PC-3 (cell line): ENCODE measurements around the gene INA.
A peak's percentile ranks its signal among the peaks of the same experiment; 100 is the strongest.

Experiments
- CTCF ChIP-seq: fragments of 300-600 bp; sonication (generic); conservative IDR thresholded peaks from 2 replicates; pipeline ENCODE4 v1.5.1; 2017; ENCODE audit warnings: antibody characterized with exemption, low read depth, mild to moderate bottlenecking, low read length
- EZH2 ChIP-seq: fragments of 300-600 bp; sonication (generic); IDR thresholded peaks from one replicate; pipeline ENCODE4 v1.6.1; 2017; ENCODE audit warnings: antibody characterized with exemption, mild to moderate bottlenecking, low read length; ENCODE audit not compliant: unreplicated experiment

DNA sequence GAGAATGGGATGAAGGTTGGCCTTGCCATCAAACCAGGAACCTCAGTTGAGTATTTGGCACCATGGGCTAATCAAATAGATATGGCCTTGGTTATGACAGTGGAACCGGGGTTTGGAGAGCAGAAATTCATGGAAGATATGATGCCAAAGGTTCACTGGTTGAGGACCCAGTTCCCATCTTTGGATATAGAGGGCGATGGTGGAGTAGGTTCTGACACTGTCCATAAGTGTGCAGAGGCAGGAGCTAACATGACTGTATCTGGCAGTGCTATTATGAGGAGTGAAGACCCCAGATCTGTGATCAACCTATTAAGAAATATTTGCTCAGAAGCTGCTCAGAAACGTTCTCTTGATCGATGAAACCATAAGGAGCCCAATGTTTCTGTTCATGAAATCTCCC is 30.6 kb upstream of the INA start:
- TF ChIP-seq CTCF, result peak; percentile 23; the same call in 1 of the 2 replicates
- TF ChIP-seq EZH2, result no peak
